ENCODE results near the gene NTN4.
"Not testable (repeated sequence)": the region's sequence is repeated elsewhere in the genome, so short reads cannot be mapped to it uniquely, and the experiment has no call there.

Gene NTN4

DNA sequence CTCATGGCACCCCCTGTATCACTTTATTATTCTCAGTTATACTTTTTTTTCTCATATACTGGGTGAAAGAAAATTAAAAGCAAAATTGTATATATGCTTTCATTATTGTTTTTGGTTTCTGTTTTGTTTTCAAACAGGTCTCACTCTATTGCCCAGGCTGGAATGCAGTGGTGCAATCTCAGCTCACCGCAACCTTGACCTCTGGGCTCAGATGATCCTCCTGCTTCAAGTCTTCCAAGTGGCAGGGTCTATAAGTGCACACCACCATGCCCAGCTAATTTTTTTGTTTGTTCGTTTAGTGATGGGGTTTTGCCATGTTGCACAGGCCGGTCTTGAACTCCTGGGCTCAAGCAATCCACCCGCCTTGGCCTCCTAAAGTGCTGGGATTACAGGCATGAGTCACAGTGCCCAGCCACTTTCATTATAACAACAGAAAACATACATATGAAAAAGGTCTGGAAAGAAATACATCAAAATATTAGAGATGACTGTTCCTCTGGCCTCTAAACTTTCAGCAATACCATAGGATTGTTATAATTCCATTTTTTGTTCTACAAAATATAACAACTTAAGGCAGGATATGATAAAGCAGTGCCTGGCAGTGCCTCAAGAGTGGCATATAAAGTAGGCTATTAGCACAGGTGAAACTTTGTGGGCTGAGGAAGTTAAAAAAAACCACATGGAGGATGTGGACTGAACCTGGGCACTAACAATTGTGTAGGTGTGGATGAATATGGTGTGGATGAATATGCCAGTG is 5.8 kb upstream of the NTN4 start:
- DNase-seq, result no peak

GRCh38 chr12:95790917-95791849 is 619 bp upstream of the NTN4 start:
- DNase-seq, result no peak

DNA sequence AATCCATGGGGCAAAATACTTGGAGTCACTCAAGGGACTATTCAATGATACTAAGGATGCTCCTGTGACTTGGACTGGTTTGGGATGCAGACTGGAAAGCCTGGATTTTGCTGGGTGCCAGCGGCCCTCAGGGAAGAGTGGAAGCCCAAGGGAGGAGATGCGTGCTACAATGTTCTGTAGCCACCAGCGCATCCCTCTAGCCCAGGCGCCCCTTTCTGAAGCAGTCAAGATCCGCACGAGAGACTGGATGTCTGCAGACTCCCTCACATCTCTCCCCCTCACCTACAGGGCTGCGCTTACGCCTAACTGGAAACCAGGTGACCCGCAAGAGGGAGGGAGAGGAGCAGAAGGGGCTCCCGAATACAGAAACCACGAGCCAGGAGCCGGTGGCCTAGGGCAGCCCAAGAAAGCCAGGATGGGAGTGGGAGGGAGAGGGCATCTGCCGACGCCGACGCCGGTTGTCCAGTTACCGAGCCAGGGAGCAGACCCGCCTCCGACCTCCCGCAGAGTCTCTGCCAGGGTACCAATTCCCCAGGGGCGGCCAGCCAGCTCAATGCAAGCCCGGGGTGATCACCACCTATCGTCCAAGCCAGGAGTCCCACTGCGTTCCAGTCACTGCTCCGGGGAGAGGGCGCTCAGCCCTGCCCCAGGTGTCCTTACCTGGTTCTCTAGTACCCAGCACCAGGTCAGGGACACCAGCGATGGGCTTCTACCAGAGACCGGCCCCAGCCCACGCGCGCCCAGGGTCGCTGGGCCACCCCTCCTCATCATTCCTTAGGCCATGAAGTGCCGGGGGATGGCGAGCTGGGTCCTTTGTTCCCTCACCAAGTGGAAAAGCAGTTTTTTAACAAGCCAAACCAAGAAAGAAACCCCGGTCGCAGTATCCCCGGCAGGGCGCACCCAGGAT is 1.2 kb downstream of the NTN4 start:
- no peak for DNase-seq

GRCh38 chr12:95788637-95789036 is 1.9 kb downstream of the NTN4 start:
- DNase-seq, result peak; percentile 19

DNA sequence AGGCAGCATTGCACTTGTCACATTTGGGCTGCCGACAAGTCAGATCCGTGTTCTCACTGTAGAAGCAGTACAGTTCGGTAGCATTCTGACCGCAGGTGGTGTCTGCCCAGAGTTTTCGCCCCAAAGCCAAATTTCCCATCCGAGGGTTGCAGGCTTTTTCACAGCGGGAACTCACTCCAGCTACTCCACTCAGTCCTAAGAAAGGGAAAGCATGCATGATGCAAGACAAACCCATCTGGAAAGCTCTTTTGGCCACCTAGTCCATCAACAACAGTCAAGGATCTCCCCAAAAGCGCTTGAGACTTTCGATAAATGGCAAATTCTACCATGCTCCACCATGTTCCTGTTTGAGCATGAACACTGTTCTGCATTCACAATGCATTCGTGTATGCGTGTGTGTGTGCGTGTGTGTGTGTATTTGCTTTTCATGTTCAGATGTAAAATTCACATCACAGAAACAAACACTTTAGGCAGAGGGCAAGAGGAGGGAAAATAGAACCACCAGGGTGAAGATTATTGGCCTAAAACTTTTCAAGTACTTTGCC is 3.2 kb downstream of the NTN4 start:
- no peak for DNase-seq

- no peak for DNase-seq
Measured at GRCh38 chr12:95784915-95785314, 5.6 kb downstream of the NTN4 start.

DNA sequence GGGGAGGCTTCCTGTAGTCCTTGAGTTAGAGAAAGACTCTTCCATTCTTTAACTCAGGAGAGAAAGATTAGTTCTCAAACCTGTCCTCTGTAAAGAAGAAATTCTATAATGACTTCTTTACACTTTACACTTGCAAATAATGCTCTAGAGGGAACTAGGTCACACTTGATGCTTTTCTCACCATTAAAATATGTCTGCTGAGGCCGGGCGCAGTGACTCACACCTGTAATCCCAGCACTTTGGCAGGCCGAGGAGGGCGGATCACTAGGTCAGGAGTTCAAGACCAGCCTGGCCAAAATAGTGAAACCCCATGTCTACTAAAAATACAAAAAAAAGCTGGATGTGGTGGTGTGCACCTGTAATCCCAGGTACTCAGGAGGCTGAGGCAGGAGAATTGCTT is 6.3 kb downstream of the NTN4 start:
- DNase-seq, result no peak

- DNase-seq, result not testable (repeated sequence)
Measured at GRCh38 chr12:95775466-95775865, 15.1 kb downstream of the NTN4 start.

DNA sequence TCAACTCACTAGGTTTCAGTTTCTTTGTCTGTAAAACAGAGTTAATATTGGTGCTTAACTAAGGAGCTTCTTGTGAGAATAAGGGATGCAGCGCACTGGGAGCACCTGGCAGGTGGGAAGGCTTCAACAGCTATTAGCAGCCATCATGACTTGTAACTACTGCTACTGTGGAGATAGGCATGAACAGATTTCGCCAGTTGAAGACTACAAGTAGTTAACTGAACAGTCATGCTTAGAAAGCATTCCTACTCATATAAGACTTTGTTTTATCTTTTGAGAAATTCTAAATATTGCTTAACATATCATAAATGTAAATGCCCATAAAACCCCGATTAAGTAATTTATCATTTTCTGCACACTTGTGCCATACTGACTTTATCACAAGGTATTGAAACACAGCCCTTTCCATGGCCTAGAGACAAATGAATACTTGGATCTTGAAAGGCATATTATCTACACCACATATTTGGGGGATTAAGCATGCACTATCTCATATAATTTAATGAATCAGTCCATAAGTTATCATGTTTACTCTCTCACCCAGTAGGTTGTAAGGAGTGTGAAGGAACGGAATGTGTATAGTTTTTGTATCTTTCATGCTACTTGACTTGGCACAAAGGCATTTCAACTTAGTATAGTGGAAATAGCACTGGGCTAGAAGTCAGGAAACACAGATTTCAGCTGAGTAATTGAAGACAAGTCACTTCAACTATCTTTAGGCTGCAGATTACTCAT is 16.1 kb downstream of the NTN4 start:
- peak; percentile 25 for DNase-seq

GRCh38 chr12:95773320-95773719 is 17.2 kb downstream of the NTN4 start:
- no peak for DNase-seq

DNA sequence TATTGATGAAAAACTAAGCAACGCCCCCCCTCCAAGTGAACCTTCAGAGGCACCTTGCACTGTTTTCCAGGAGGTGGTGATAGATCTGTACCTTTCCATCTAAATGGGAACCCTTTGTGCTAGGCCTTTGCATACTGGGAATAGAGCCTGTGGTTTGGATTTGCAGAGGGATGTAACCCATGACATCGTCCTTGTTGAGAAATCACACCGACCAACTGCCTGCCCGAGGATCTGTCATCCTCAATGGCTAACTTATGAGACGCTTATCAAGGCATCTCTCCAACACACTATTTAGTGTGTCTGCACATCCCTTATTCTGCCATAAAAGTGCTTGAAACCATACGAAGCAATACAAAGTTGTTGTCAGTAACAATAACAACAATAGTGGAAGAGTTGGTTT is 22.9 kb downstream of the NTN4 start:
- no peak for DNase-seq

GRCh38 chr12:95766356-95767019 is 24.1 kb downstream of the NTN4 start:
- no peak for DNase-seq

- no peak for DNase-seq
Measured at GRCh38 chr12:95764848-95765247, 25.7 kb downstream of the NTN4 start.

DNA sequence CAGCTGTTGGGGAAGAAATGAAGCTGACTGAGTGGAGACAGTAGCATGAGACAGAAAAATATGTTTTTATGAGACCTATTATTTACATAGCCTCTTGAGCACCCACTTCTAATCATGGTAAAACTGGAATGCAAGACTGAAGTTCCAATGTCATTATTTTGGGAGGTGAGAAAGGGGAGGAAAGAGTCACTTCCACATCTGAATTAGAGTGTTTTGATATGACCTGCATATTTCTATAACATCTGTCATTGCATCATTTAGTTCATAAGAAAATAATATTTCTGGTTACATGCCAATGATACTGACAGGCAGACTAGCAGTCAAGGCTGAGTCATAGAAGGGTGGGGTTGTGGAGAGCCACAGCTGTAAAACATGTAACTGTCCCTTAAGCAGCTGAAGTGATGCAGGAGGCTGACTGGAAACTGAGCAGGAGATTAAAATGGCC is 26.7 kb downstream of the NTN4 start:
- peak; percentile 63 for DNase-seq

DNA sequence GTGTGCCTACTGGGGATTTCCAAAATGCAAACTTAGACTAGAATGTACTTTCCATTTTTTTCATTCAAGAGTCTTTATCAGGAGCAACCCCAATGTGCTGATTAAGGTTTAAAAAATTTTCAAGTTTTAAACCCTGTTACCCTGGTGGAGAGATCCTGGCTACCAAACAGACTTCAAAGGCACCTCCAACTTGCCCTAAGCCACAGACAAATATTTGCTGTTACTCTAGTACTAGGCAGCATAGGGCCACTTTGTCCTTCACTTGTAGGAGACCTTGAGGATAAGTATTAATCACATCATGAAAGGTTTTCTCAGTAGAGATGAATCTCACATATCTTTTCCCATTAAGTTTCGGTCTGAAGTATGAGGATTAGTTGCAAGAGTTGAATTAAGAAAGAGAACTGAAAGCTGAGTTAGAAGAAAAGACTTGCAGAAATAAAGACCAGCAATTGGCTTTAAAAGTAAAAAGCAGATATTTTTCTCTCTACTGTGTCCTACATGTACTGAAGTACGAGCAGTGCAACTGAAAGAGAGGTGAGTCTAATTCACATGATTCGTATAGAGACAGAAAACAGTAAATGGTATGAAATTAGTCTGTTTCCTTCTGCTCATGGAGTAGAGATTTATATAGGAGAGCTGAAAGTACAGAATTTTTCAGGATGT is 28.3 kb downstream of the NTN4 start:
- DNase-seq, result no peak

DNA sequence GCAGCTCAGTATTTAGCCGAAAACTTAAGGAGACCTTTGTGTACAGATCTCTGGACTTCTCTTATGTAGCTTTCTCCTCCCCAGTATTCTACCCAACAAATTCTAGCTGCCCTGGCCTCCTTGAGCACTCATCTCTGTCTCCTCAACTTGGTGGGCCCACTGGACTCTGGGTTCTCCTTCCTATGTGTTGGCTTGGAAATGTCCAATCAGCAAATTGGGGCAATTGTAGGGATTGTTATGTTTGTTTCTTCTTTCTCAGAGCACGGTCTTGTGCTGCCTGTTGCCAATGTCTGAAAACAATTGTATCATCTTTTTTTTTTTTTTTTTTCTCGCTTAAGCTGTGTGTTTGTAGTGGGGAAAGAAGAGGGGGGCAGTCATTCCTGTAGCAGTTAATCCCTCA is 30.2 kb downstream of the NTN4 start:
- no peak for DNase-seq

- no peak for DNase-seq
Measured at GRCh38 chr12:95759718-95760117, 30.8 kb downstream of the NTN4 start.

GRCh38 chr12:95759039-95759438 is 31.5 kb downstream of the NTN4 start:
- no peak for DNase-seq

- no peak for DNase-seq
Measured at GRCh38 chr12:95756362-95756761, 34.2 kb downstream of the NTN4 start.

- DNase-seq, result no peak
Measured at GRCh38 chr12:95755261-95755865, 35.2 kb downstream of the NTN4 start.

Data from fibroblast of skin of right quadriceps (primary cell).